Kidney tubule cell (primary cell): ENCODE measurements around the gene SEMA5A.

ENCODE experiments used
- DNase-seq: peaks from one replicate; pipeline ENCODE4 v3.0.0-alpha.2; 2018; ENCODE audit warnings: low spot score

Gene SEMA5A

GRCh38 chr5:9395706-9396105 lies 150.2 kb downstream of the SEMA5A start:
- DNase-seq = no peak

GRCh38 chr5:9394221-9394620 lies 151.7 kb downstream of the SEMA5A start:
- DNase-seq = no peak

- no peak for DNase-seq
Observed at GRCh38 chr5:9392625-9393024, 153.2 kb downstream of the SEMA5A start.

GRCh38 chr5:9391080-9391479 lies 154.8 kb downstream of the SEMA5A start:
- DNase-seq = no peak

- no peak for DNase-seq
Observed at GRCh38 chr5:9390113-9390512, 155.8 kb downstream of the SEMA5A start.

GRCh38 chr5:9388941-9389674 lies 156.8 kb downstream of the SEMA5A start:
- DNase-seq = no peak

- no peak for DNase-seq
Observed at GRCh38 chr5:9387879-9388278, 158.0 kb downstream of the SEMA5A start.

- DNase-seq = no peak
Observed at GRCh38 chr5:9386945-9387344, 158.9 kb downstream of the SEMA5A start.

GRCh38 chr5:9382522-9382921 lies 163.4 kb downstream of the SEMA5A start:
- DNase-seq = no peak

- DNase-seq = no peak
Observed at GRCh38 chr5:9381464-9381863, 164.4 kb downstream of the SEMA5A start.

- DNase-seq = no peak
Observed at GRCh38 chr5:9380109-9380508, 165.8 kb downstream of the SEMA5A start.

GRCh38 chr5:9376363-9377117 lies 169.3 kb downstream of the SEMA5A start:
- DNase-seq = no peak

GRCh38 chr5:9375756-9376155 lies 170.1 kb downstream of the SEMA5A start:
- DNase-seq = no peak

GRCh38 chr5:9374025-9374424 lies 171.8 kb downstream of the SEMA5A start:
- no peak for DNase-seq

GRCh38 chr5:9373571-9373970 lies 172.3 kb downstream of the SEMA5A start:
- DNase-seq = no peak

GRCh38 chr5:9370256-9370655 lies 175.6 kb downstream of the SEMA5A start:
- DNase-seq = peak; percentile 36

- DNase-seq = no peak
Observed at GRCh38 chr5:9365512-9365911, 180.4 kb downstream of the SEMA5A start.

- DNase-seq = no peak
Observed at GRCh38 chr5:9363449-9363848, 182.4 kb downstream of the SEMA5A start.

GRCh38 chr5:9363026-9363425 lies 182.8 kb downstream of the SEMA5A start:
- DNase-seq = no peak

- DNase-seq = no peak
Observed at GRCh38 chr5:9362600-9362999, 183.3 kb downstream of the SEMA5A start.

GRCh38 chr5:9361835-9362234 lies 184.0 kb downstream of the SEMA5A start:
- peak; percentile 67 for DNase-seq

GRCh38 chr5:9358961-9359685 lies 186.8 kb downstream of the SEMA5A start:
- DNase-seq = peak; percentile 79

GRCh38 chr5:9356351-9356825 lies 189.5 kb downstream of the SEMA5A start:
- DNase-seq = no peak
